DMS153 treated with DMSO at 0.1 percent for 48 hours (cell line): ENCODE results near the gene PLPPR3.

Experiments used
- DNase-seq: peaks from one replicate; lab custom pipeline; 2025; ENCODE audit not compliant: unreplicated experiment; lab: John Stamatoyannopoulos, UW

The PLPPR3 gene

GRCh38 chr19:778910-779653 is 42.7 kb downstream of the PLPPR3 start:
- no peak for DNase-seq

GRCh38 chr19:776549-776948 is 45.2 kb downstream of the PLPPR3 start:
- no peak for DNase-seq

GRCh38 chr19:772730-773436 is 48.9 kb downstream of the PLPPR3 start:
- DNase-seq = no peak

GRCh38 chr19:772063-772462 is 49.7 kb downstream of the PLPPR3 start:
- DNase-seq = no peak

- no peak for DNase-seq
Measured at GRCh38 chr19:771332-771785, 50.4 kb downstream of the PLPPR3 start.

- DNase-seq = no peak
Measured at GRCh38 chr19:769616-770015, 52.1 kb downstream of the PLPPR3 start.

- DNase-seq = no peak
Measured at GRCh38 chr19:768424-768823, 53.3 kb downstream of the PLPPR3 start.

GRCh38 chr19:765179-765738 is 56.5 kb downstream of the PLPPR3 start:
- DNase-seq = no peak

- DNase-seq = no peak
Measured at GRCh38 chr19:764301-764700, 57.5 kb downstream of the PLPPR3 start.

- DNase-seq = no peak
Measured at GRCh38 chr19:763869-764268, 57.9 kb downstream of the PLPPR3 start.

GRCh38 chr19:763181-763580 is 58.6 kb downstream of the PLPPR3 start:
- no peak for DNase-seq
